ENCODE data around the gene ERMP1. TPM values are rescaled to one million over a fixed set of nuclear protein-coding genes. Genes with fewer than 3 reads are reported as not detected.

Gene ERMP1
- total and polyA plus RNA-seq, 2 of the 8 experiments (the other 6 are each of a cell fraction or from before 2014, with no cell fraction given), result 12.8 to 16.7 TPM

DNA sequence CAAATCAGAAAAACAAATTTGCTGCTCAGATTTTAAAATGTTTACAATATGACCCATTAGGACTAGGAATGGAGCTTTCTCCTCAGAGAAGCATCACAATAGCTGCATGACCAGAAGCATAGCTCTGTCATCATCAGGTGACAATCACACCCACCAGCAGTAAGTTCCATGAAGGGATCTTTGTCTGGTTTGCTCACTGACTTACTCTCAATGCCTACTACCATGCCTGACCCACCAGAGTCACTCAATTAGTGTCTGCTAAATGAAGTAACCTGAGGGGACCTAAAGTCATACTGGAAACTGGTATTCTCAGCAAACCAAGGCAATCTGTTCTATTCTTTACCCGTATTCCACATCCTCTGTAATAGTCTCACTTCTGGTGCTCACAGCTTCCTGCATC, 7.7 kb downstream of the ERMP1 start (continued):
- TF ChIP-seq, protein P1, sequence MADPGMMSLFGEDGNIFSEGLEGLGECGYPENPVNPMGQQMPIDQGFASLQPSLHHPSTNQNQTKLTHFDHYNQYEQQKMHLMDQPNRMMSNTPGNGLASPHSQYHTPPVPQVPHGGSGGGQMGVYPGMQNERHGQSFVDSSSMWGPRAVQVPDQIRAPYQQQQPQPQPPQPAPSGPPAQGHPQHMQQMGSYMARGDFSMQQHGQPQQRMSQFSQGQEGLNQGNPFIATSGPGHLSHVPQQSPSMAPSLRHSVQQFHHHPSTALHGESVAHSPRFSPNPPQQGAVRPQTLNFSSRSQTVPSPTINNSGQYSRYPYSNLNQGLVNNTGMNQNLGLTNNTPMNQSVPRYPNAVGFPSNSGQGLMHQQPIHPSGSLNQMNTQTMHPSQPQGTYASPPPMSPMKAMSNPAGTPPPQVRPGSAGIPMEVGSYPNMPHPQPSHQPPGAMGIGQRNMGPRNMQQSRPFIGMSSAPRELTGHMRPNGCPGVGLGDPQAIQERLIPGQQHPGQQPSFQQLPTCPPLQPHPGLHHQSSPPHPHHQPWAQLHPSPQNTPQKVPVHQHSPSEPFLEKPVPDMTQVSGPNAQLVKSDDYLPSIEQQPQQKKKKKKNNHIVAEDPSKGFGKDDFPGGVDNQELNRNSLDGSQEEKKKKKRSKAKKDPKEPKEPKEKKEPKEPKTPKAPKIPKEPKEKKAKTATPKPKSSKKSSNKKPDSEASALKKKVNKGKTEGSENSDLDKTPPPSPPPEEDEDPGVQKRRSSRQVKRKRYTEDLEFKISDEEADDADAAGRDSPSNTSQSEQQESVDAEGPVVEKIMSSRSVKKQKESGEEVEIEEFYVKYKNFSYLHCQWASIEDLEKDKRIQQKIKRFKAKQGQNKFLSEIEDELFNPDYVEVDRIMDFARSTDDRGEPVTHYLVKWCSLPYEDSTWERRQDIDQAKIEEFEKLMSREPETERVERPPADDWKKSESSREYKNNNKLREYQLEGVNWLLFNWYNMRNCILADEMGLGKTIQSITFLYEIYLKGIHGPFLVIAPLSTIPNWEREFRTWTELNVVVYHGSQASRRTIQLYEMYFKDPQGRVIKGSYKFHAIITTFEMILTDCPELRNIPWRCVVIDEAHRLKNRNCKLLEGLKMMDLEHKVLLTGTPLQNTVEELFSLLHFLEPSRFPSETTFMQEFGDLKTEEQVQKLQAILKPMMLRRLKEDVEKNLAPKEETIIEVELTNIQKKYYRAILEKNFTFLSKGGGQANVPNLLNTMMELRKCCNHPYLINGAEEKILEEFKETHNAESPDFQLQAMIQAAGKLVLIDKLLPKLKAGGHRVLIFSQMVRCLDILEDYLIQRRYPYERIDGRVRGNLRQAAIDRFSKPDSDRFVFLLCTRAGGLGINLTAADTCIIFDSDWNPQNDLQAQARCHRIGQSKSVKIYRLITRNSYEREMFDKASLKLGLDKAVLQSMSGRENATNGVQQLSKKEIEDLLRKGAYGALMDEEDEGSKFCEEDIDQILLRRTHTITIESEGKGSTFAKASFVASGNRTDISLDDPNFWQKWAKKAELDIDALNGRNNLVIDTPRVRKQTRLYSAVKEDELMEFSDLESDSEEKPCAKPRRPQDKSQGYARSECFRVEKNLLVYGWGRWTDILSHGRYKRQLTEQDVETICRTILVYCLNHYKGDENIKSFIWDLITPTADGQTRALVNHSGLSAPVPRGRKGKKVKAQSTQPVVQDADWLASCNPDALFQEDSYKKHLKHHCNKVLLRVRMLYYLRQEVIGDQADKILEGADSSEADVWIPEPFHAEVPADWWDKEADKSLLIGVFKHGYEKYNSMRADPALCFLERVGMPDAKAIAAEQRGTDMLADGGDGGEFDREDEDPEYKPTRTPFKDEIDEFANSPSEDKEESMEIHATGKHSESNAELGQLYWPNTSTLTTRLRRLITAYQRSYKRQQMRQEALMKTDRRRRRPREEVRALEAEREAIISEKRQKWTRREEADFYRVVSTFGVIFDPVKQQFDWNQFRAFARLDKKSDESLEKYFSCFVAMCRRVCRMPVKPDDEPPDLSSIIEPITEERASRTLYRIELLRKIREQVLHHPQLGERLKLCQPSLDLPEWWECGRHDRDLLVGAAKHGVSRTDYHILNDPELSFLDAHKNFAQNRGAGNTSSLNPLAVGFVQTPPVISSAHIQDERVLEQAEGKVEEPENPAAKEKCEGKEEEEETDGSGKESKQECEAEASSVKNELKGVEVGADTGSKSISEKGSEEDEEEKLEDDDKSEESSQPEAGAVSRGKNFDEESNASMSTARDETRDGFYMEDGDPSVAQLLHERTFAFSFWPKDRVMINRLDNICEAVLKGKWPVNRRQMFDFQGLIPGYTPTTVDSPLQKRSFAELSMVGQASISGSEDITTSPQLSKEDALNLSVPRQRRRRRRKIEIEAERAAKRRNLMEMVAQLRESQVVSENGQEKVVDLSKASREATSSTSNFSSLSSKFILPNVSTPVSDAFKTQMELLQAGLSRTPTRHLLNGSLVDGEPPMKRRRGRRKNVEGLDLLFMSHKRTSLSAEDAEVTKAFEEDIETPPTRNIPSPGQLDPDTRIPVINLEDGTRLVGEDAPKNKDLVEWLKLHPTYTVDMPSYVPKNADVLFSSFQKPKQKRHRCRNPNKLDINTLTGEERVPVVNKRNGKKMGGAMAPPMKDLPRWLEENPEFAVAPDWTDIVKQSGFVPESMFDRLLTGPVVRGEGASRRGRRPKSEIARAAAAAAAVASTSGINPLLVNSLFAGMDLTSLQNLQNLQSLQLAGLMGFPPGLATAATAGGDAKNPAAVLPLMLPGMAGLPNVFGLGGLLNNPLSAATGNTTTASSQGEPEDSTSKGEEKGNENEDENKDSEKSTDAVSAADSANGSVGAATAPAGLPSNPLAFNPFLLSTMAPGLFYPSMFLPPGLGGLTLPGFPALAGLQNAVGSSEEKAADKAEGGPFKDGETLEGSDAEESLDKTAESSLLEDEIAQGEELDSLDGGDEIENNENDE (IDR thresholded peaks at IDR 0.05; ENCODE audit: insufficient replicate concordance, low read length), result no peak
- no peak for TF ChIP-seq EGR1 (IDR thresholded peaks at IDR 0.05; ENCODE audit: borderline replicate concordance, low read depth, low read length)
- TF ChIP-seq TBP (IDR thresholded peaks at IDR 0.05; ENCODE audit: low read depth, low read length), result no peak
- TF ChIP-seq PHF8 (conservative IDR thresholded peaks at IDR 0.05; ENCODE audit: low read depth, low read length), result no peak
- TF ChIP-seq, protein P2, sequence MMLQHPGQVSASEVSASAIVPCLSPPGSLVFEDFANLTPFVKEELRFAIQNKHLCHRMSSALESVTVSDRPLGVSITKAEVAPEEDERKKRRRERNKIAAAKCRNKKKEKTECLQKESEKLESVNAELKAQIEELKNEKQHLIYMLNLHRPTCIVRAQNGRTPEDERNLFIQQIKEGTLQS (IDR thresholded peaks at IDR 0.05; ENCODE audit: insufficient read depth, low read depth, low read length), result no peak
- TF ChIP-seq, protein P3, sequence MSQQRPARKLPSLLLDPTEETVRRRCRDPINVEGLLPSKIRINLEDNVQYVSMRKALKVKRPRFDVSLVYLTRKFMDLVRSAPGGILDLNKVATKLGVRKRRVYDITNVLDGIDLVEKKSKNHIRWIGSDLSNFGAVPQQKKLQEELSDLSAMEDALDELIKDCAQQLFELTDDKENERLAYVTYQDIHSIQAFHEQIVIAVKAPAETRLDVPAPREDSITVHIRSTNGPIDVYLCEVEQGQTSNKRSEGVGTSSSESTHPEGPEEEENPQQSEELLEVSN (IDR thresholded peaks at IDR 0.05), result no peak

All from H1 (cell line).